ENCODE results near the gene PPIL1. TPM values are rescaled to one million over a fixed set of nuclear protein-coding genes. Genes with fewer than 3 reads are reported as not detected.

PPIL1 gene
- total and polyA plus RNA-seq, 2 experiments from 2014 or later, result 51.7 to 53.0 TPM

DNA sequence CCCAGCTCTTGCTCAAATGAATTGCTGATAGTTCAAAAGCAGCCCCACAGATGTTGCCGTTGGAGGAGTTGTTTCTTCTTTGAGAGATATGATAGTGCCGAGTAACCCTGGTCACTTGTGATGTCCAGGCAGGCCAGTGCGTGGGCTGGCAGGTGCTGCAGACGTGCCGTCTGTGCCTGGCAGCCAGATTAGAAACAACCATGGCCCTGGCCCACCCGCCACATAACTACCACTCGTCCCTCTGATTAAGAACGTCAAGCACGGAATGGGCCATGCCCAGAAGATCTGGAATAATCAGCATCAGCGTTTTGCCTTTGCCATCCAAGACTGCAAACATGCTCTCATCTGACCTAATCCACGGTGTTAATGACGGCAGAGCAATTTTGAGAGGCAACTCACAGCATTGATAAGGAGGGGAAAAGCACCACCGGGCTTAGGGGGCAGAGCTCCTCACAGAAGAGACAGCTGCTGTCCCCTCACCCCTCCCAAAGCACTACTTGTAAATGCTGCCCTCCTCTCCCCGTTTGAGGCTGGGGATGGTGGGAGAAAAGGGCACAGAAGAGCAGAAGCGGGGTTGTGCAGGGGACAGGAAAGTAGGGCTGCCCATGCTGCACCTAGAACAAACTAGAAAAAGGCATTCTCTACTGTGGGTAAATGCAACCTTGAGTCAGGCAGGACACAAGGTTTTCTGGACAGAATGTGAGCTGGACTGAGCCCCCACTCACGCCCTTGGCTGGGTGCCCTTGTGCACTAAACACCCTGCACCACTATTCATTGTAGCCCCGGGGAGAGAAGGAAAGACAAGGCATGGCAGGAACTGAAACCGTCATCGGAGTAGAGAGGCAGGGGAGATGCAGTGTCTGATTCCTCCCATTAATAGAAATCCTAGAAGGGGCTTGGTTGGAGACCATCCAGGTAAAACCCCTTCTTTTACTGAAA lies 30.1 kb downstream of the PPIL1 start:
- no peaks in the 10 kb centered on the region for H3K9me3 ChIP-seq (ENCODE audit: low read depth)
- no peaks in the 10 kb centered on the region for H3K9me2 ChIP-seq (replicated peaks; ENCODE audit: insufficient read depth)

DNA sequence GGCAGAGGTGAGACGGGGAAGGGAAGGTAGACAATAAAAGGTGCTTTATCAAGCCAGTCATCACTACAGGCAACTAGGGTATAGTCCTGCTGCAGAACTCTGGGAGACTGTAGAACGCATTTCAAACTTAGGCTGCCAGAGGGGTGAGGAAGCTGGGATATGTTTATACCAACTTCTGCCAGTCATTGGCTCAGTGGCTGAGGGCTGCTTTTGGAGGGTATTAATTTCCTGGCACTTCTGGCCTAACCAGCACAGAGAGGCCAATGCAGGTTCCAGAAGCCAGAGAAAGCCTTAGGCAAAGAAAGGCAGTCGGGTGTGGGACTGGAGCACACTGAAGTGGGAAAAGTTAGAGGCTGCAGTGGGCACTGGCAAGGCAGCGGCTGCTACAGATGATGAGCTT lies 31.4 kb downstream of the PPIL1 start:
- Histone ChIP-seq H3K4me1 (ENCODE audit: insufficient read depth) (peaks cover 14% of the 10 kb centered on the region), H3K36me3 (replicated peaks; ENCODE audit: insufficient read depth, low read depth) (no peaks in the 10 kb centered on the region), H4K20me1 (ENCODE audit: insufficient read depth, poor library complexity, severe bottlenecking) (no peaks in the 10 kb centered on the region), H3K4me3 (no peak overlapping the region), H3K4me2 (no peak overlapping the region), H3K9me3 (ENCODE audit: low read depth) (no peaks in the 10 kb centered on the region), H3K27ac (no peak overlapping the region), H3K27me3 (peaks cover 20% of the 10 kb centered on the region), H3K9me2 (replicated peaks; ENCODE audit: insufficient read depth) (no peaks in the 10 kb centered on the region), H3K79me2 (no peaks in the 10 kb centered on the region), H2AFZ (no peak overlapping the region)
- no peak for DNase-seq (ENCODE audit: low spot score)
- 78% methylated on average over 4 of the region's 4 CpGs for WGBS (ENCODE audit: low lambda C conversion rate, missing lambda C conversion rate)
- TF ChIP-seq, protein P1, sequence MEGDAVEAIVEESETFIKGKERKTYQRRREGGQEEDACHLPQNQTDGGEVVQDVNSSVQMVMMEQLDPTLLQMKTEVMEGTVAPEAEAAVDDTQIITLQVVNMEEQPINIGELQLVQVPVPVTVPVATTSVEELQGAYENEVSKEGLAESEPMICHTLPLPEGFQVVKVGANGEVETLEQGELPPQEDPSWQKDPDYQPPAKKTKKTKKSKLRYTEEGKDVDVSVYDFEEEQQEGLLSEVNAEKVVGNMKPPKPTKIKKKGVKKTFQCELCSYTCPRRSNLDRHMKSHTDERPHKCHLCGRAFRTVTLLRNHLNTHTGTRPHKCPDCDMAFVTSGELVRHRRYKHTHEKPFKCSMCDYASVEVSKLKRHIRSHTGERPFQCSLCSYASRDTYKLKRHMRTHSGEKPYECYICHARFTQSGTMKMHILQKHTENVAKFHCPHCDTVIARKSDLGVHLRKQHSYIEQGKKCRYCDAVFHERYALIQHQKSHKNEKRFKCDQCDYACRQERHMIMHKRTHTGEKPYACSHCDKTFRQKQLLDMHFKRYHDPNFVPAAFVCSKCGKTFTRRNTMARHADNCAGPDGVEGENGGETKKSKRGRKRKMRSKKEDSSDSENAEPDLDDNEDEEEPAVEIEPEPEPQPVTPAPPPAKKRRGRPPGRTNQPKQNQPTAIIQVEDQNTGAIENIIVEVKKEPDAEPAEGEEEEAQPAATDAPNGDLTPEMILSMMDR (IDR thresholded peaks at IDR 0.05; ENCODE audit: poor library complexity), result no peak
- TF ChIP-seq EZH2phosphoT487 (IDR thresholded peaks at IDR 0.05; ENCODE audit: low read depth, severe bottlenecking, unreplicated experiment) (no peak), EZH2 (IDR thresholded peaks at IDR 0.05; ENCODE audit: borderline replicate concordance) (no peak)

More for the DNA sequence above, 30.1 kb downstream of the PPIL1 start:
- TF ChIP-seq, protein P1 (IDR thresholded peaks at IDR 0.05; ENCODE audit: poor library complexity), result no peak
- TF ChIP-seq EZH2 (IDR thresholded peaks at IDR 0.05; ENCODE audit: borderline replicate concordance), result no peak
- no peak for TF ChIP-seq EZH2phosphoT487 (IDR thresholded peaks at IDR 0.05; ENCODE audit: low read depth, severe bottlenecking, unreplicated experiment)
- H3K4me1 ChIP-seq (ENCODE audit: insufficient read depth), result peaks cover 24% of the 10 kb centered on the region
- H3K79me2 ChIP-seq, result no peaks in the 10 kb centered on the region
- DNase-seq (ENCODE audit: low spot score), result no peak
- WGBS (ENCODE audit: low lambda C conversion rate, missing lambda C conversion rate), result 67% methylated on average over 19 of the region's 19 CpGs
- H2AFZ ChIP-seq, result no peak overlapping the region
- no peaks in the 10 kb centered on the region for H3K36me3 ChIP-seq (replicated peaks; ENCODE audit: insufficient read depth, low read depth)
- H3K4me2 ChIP-seq, result no peak overlapping the region
- H3K4me3 ChIP-seq, result no peak overlapping the region
- H4K20me1 ChIP-seq (ENCODE audit: insufficient read depth, poor library complexity, severe bottlenecking), result no peaks in the 10 kb centered on the region
- H3K27me3 ChIP-seq, result peaks cover 8% of the 10 kb centered on the region
- no peak overlapping the region for H3K27ac ChIP-seq

DNA sequence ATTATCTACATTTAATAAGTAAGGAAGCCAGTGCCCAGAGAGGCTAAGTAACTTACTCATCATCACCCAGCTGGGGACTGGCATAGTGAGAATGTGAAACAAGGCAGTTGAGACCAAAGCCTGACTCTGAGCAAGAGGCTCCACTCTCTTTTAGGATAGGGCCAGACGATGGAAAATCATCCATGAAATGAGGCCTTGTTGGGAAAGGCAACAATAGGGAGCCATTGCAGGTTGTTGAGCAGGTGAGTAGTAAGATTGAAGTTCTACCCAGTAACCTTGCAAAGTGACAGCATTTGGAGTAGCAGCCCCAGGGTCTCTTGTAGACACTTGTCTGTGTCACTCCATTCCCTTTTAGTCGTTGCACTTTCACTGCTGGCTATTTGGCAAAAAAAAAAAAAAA lies 32.8 kb downstream of the PPIL1 start:
- Histone ChIP-seq H3K27me3 (peaks cover 29% of the 10 kb centered on the region), H4K20me1 (ENCODE audit: insufficient read depth, poor library complexity, severe bottlenecking) (no peaks in the 10 kb centered on the region), H3K79me2 (no peaks in the 10 kb centered on the region), H3K4me3 (no peak overlapping the region), H3K4me2 (no peak overlapping the region), H3K36me3 (replicated peaks; ENCODE audit: insufficient read depth, low read depth) (no peaks in the 10 kb centered on the region), H3K4me1 (ENCODE audit: insufficient read depth) (peaks cover 14% of the 10 kb centered on the region), H3K27ac (no peak overlapping the region), H2AFZ (no peak overlapping the region), H3K9me2 (replicated peaks; ENCODE audit: insufficient read depth) (no peaks in the 10 kb centered on the region), H3K9me3 (ENCODE audit: low read depth) (no peaks in the 10 kb centered on the region)
- WGBS (ENCODE audit: low lambda C conversion rate, missing lambda C conversion rate), result 100% methylated on average over 2 of the region's 2 CpGs
- DNase-seq (ENCODE audit: low spot score), result no peak
- TF ChIP-seq EZH2 (IDR thresholded peaks at IDR 0.05; ENCODE audit: borderline replicate concordance) (no peak), EZH2phosphoT487 (IDR thresholded peaks at IDR 0.05; ENCODE audit: low read depth, severe bottlenecking, unreplicated experiment) (no peak)

Measured in hepatocyte (in vitro differentiated cells).